IMR-90 (cell line): Measurements from ENCODE around the gene ERP27. TPM values are rescaled to one million over a fixed set of nuclear protein-coding genes. Genes with fewer than 3 reads are reported as not detected.
A peak's percentile ranks its signal among the peaks of the same experiment; 100 is the strongest.

Experiments
- ATAC-seq: fragments of 200-7000 bp; cut with Tn5 transposase; 2 replicates; pipeline ENCODE4 v1.9.1; 2020; ENCODE audit warnings: low read depth, mild to moderate bottlenecking, moderate library complexity
- BruUV-seq: library from RNA; stranded (reverse); fragments of 400-500 nt; replicated peaks from 2 replicates; lab custom pipeline; 2021; lab: Mats Ljungman, UMichigan
- CTCF ChIA-PET: fragments of 300-600 bp; formaldehyde crosslinking; extraction: SDS; loops from one replicate; lab custom pipeline; 2021; ENCODE audit warnings: antibody characterized with exemption; lab: Yijun Ruan, JAX
- POLR2A ChIA-PET: fragments of 300-600 bp; sonication (Branson Sonifier 250); formaldehyde crosslinking; loops from one replicate; lab custom pipeline; 2022; ENCODE audit warnings: antibody characterized with exemption; ENCODE audit not compliant: unreplicated experiment; lab: Charles Lee
- DNase-seq: peaks from one replicate; pipeline ENCODE4 v3.0.0; 2013
- H2AFZ ChIP-seq: replicated peaks from 2 replicates; pipeline ENCODE3; 2013; ENCODE audit warnings: low read length, mild to moderate bottlenecking; ENCODE audit not compliant: poor library complexity
- H2AK5ac ChIP-seq: 2 replicates; pipeline ENCODE4 v1.6.1; 2013; ENCODE audit warnings: low read depth, low read length, inconsistent platforms
- H2AK9ac ChIP-seq: replicated peaks from 2 replicates; pipeline ENCODE3; 2013; ENCODE audit warnings: mild to moderate bottlenecking, low read depth, low read length, moderate library complexity; ENCODE audit not compliant: poor library complexity
- H2BK120ac ChIP-seq: 2 replicates; pipeline ENCODE4 v1.6.1; 2013; ENCODE audit warnings: low read depth, low read length, inconsistent platforms
- H2BK15ac ChIP-seq: 3 replicates; pipeline ENCODE4 v1.6.1; 2013; ENCODE audit warnings: low read depth, low read length, inconsistent platforms
- H2BK20ac ChIP-seq: 2 replicates; pipeline ENCODE4 v1.6.1; 2013; ENCODE audit warnings: low read depth, mild to moderate bottlenecking, inconsistent platforms, low read length, moderate library complexity
- H2BK5ac ChIP-seq: 2 replicates; pipeline ENCODE4 v1.6.1; 2013; ENCODE audit warnings: mild to moderate bottlenecking, low read depth, low read length, inconsistent platforms; ENCODE audit not compliant: poor library complexity, severe bottlenecking
- H3K14ac ChIP-seq: replicated peaks from 2 replicates; pipeline ENCODE4 v1.6.1; 2013; ENCODE audit warnings: low read depth, low read length, inconsistent platforms
- H3K18ac ChIP-seq: 2 replicates; pipeline ENCODE4 v1.6.1; 2013; ENCODE audit warnings: low read depth, low read length, control low read depth
- H3K23ac ChIP-seq: 2 replicates; pipeline ENCODE4 v1.6.1; 2013; ENCODE audit warnings: low read depth, low read length, inconsistent platforms
- H3K27ac ChIP-seq: 2 replicates; pipeline ENCODE4 v1.5.1; 2013; ENCODE audit warnings: mild to moderate bottlenecking, control low read depth, low read length; ENCODE audit not compliant: insufficient read depth
- H3K27me3 ChIP-seq: 2 replicates; pipeline ENCODE4 v1.6.1; 2013; ENCODE audit warnings: low read length; ENCODE audit not compliant: control insufficient read depth, insufficient read depth
- H3K36me3 ChIP-seq: 2 replicates; pipeline ENCODE4 v1.6.1; 2013; ENCODE audit warnings: low read length, mixed read lengths; ENCODE audit not compliant: control insufficient read depth, insufficient read depth
- H3K4ac ChIP-seq: 2 replicates; pipeline ENCODE4 v1.6.1; 2013; ENCODE audit warnings: low read depth, low read length, inconsistent platforms
- H3K4me1 ChIP-seq: 2 replicates; pipeline ENCODE4 v1.6.1; 2013; ENCODE audit warnings: low read length, mixed read lengths; ENCODE audit not compliant: control insufficient read depth, insufficient read depth
- H3K4me2 ChIP-seq: 2 replicates; pipeline ENCODE4 v1.6.1; 2013; ENCODE audit warnings: low read depth, mild to moderate bottlenecking, control low read depth, low read length, moderate library complexity
- H3K4me3 ChIP-seq: 2 replicates; pipeline ENCODE4 v1.5.1; 2013; ENCODE audit warnings: low read depth, mild to moderate bottlenecking, control low read depth, low read length, moderate library complexity; ENCODE audit not compliant: insufficient read depth
- H3K56ac ChIP-seq: 2 replicates; pipeline ENCODE4 v1.6.1; 2013; ENCODE audit warnings: low read length, inconsistent platforms; ENCODE audit not compliant: insufficient read depth; ENCODE audit errors: extremely low read depth
- H3K79me1 ChIP-seq, 2 experiments: 2 replicates each; pipeline ENCODE4 v1.6.1; 2013; ENCODE audit warnings: low read length in 2 of 2, inconsistent platforms in 1 of 2, low read depth in 1 of 2
- H3K9ac ChIP-seq: 2 replicates; pipeline ENCODE4 v1.6.1; 2013; ENCODE audit warnings: low read depth, low read length, control low read depth
- H3K9me1 ChIP-seq: 2 replicates; pipeline ENCODE4 v1.6.1; 2013; ENCODE audit warnings: low read length, inconsistent platforms; ENCODE audit not compliant: insufficient read depth
- H3K9me3 ChIP-seq: 2 replicates; pipeline ENCODE4 v1.6.1; 2013; ENCODE audit warnings: low read length; ENCODE audit not compliant: control insufficient read depth, insufficient read depth
- H4K20me1 ChIP-seq: 2 replicates; pipeline ENCODE4 v1.6.1; 2013; ENCODE audit warnings: low read length, inconsistent platforms; ENCODE audit not compliant: insufficient read depth
- H4K5ac ChIP-seq: 2 replicates; pipeline ENCODE4 v1.6.1; 2013; ENCODE audit warnings: mild to moderate bottlenecking, low read depth, low read length, control low read depth
- H4K8ac ChIP-seq, 2 experiments: 2 replicates each; pipeline ENCODE4 v1.6.1; 2013; ENCODE audit warnings: low read depth in 2 of 2, low read length in 2 of 2, control low read depth in 1 of 2, inconsistent platforms in 1 of 2
- H4K91ac ChIP-seq: 2 replicates; pipeline ENCODE4 v1.6.1; 2013; ENCODE audit warnings: low read depth, low read length, inconsistent platforms; ENCODE audit not compliant: insufficient read depth
- BHLHE40 ChIP-seq: fragments of 150-350 bp; IDR thresholded peaks from 2 replicates; pipeline ENCODE4 v1.6.1; 2016; ENCODE audit warnings: mild to moderate bottlenecking, low read depth, low read length
- CEBPB ChIP-seq: IDR thresholded peaks from 2 replicates; pipeline ENCODE4 v1.6.1; 2012; ENCODE audit warnings: low read depth, low read length, improper control_type of control experiment
- MAFK ChIP-seq: IDR thresholded peaks from 2 replicates; pipeline ENCODE4 v1.6.1; 2012; ENCODE audit warnings: low read depth, low read length, improper control_type of control experiment
- NFE2L2 ChIP-seq: fragments of 150-350 bp; IDR thresholded peaks from 2 replicates; pipeline ENCODE4 v1.6.1; 2016; ENCODE audit warnings: low read depth, mild to moderate bottlenecking, low read length
- RAD21 ChIP-seq: IDR thresholded peaks from 2 replicates; pipeline ENCODE4 v1.6.1; 2012; ENCODE audit warnings: low read length, improper control_type of control experiment
- WGBS, 2 experiments: methylation state at CpG; one replicate each; pipeline versions ENCODE4 v1.1.5 to v1.1.7; 2013; ENCODE audit warnings: missing lambda C conversion rate in 2 of 2; ENCODE audit not compliant: insufficient read length in 1 of 2; ENCODE audit errors: extremely low coverage in 2 of 2; 5-methylcytosine and 5-hydroxymethylcytosine counted together
- dilution Hi-C: fragments of 300-500 bp; cut with HindIII; formaldehyde crosslinking; loops from one replicate; pipeline ENCODE4 v1.14.3; 2018; ENCODE audit warnings: low sequenced_read_pairs; ENCODE audit not compliant: unreplicated experiment
- in situ Hi-C: fragments of 300-500 bp; cut with MboI; formaldehyde crosslinking; loops from 3 replicates; pipeline ENCODE4 v1.14.3; 2019; ENCODE audit warnings: low sequenced_read_pairs, inconsistent platforms, mixed read lengths
- intact Hi-C: fragments of 100-400 bp; cut with micrococcal nuclease; formaldehyde crosslinking; loops from 2 replicates; pipeline ENCODE4 v1.10.0; 2022
- polyA plus RNA-seq, 3 experiments: library from polyadenylated mRNA; depleted of rRNA; stranded (reverse); fragments of >200 nt; gene quantifications; 2 replicates each; pipeline ENCODE4 v1.2.3, GENCODE V29; 2012; ENCODE audit warnings: low replicate concordance in 1 of 3
- total RNA-seq: library from RNA; depleted of rRNA; stranded (reverse); fragments of >200 nt; gene quantifications from 2 replicates; pipeline ENCODE4 v1.2.3, GENCODE V29; 2012
- TF ChIP-seq, protein P1 (sequence below): fragments of 150-350 bp; IDR thresholded peaks from 2 replicates; pipeline ENCODE4 v1.6.1; 2017; ENCODE audit warnings: mild to moderate bottlenecking, antibody characterized with exemption, low read length, low read depth
- TF ChIP-seq, protein P2 (sequence below): conservative IDR thresholded peaks from 2 replicates; pipeline ENCODE4 v1.5.1; 2012; ENCODE audit warnings: mild to moderate bottlenecking, low read depth, low read length, improper control_type of control experiment

ERP27 gene
- total and polyA plus RNA-seq, 2 of the 4 experiments (the other 2 are of a cell fraction), result not detected

DNA sequence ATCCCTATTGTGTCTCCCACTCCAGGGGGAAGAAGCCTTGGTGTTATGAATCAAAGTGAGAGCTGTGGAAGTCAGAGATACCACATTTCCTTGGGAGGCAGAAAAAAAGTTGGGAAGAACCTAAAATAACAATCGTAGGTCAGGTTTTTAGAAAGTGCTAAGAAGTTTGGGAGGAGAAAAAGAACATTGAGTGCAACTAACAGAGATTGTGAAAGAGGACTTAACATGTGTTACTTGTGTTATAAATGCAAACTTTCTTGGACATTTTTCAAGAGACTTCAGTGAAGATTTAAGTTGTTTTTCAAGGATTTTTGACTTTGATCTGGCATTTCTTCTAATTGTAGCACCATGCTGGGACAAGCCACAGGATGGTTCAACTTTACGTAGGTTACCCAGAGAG is 7.8 kb upstream of the ERP27 start:
- Histone ChIP-seq H3K4me2 (no peak overlapping the region), H4K91ac (no peak overlapping the region), H2BK15ac (no peak overlapping the region), H3K27me3 (no peaks in the 10 kb centered on the region), H3K9ac (no peak overlapping the region), H3K9me3 (no peaks in the 10 kb centered on the region), H4K8ac (no peak overlapping the region), H3K79me1 (peaks cover 0 to 3% of the 10 kb centered on the region in 2 experiments; a peak in 1 of 4 replicates), H2AK9ac (no peak overlapping the region), H2BK120ac (no peak overlapping the region), H3K9me1 (peaks cover 5% of the 10 kb centered on the region), H3K27ac (no peak overlapping the region), H2AK5ac (no peak overlapping the region), H2BK5ac (no peak overlapping the region), H3K36me3 (no peaks in the 10 kb centered on the region), H3K4ac (no peak overlapping the region), H3K4me3 (no peak overlapping the region), H3K4me1 (peaks cover 18% of the 10 kb centered on the region), H2BK20ac (peak overlapping the region; percentile 65; the same call in 1 of the 2 replicates), H3K18ac (no peak overlapping the region; the same call in none of the 2 replicates), H3K56ac (no peak overlapping the region), H3K14ac (no peak overlapping the region), H3K23ac (no peak overlapping the region), H2AFZ (no peak overlapping the region), H4K20me1 (no peaks in the 10 kb centered on the region), H4K5ac (peak overlapping the region; percentile 27; the same call in 1 of the 2 replicates)
- intact Hi-C loops (no loop called here), in situ Hi-C loops (no loop called here), dilution Hi-C loops (no loop called here)
- WGBS, 2 experiments, result 83% methylated on average over 1 of the region's 2 CpGs; no CpG with 5 or more reads in 1 of the 2 experiments
- DNase-seq (no peak), ATAC-seq (no peak)
- no TSS peak for BruUV-seq
- TF ChIP-seq, protein P1, sequence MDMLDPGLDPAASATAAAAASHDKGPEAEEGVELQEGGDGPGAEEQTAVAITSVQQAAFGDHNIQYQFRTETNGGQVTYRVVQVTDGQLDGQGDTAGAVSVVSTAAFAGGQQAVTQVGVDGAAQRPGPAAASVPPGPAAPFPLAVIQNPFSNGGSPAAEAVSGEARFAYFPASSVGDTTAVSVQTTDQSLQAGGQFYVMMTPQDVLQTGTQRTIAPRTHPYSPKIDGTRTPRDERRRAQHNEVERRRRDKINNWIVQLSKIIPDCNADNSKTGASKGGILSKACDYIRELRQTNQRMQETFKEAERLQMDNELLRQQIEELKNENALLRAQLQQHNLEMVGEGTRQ, result no peak
- TF ChIP-seq RAD21 (no peak), MAFK (no peak), NFE2L2 (no peak), CEBPB (no peak), BHLHE40 (no peak)
- TF ChIP-seq, protein P2, sequence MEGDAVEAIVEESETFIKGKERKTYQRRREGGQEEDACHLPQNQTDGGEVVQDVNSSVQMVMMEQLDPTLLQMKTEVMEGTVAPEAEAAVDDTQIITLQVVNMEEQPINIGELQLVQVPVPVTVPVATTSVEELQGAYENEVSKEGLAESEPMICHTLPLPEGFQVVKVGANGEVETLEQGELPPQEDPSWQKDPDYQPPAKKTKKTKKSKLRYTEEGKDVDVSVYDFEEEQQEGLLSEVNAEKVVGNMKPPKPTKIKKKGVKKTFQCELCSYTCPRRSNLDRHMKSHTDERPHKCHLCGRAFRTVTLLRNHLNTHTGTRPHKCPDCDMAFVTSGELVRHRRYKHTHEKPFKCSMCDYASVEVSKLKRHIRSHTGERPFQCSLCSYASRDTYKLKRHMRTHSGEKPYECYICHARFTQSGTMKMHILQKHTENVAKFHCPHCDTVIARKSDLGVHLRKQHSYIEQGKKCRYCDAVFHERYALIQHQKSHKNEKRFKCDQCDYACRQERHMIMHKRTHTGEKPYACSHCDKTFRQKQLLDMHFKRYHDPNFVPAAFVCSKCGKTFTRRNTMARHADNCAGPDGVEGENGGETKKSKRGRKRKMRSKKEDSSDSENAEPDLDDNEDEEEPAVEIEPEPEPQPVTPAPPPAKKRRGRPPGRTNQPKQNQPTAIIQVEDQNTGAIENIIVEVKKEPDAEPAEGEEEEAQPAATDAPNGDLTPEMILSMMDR, result no peak
- CTCF ChIA-PET, result no interaction called here
- POLR2A ChIA-PET, result no interaction called here
